Lung (tissue), 12 donors: Measurements from ENCODE around the gene PACSIN1. TPM values are rescaled to one million over a fixed set of nuclear protein-coding genes. Genes with fewer than 3 reads are reported as not detected.

Experiments
- ATAC-seq: fragments of 200-7000 bp; cut with Tn5 transposase; one replicate; pipeline ENCODE4 v1.9.1; 2020; ENCODE audit warnings: moderate number of reproducible peaks; ENCODE audit not compliant: insufficient read depth, low FRiP score
- DNase-seq, 3 donors: peaks; one replicate each; pipeline ENCODE4 v3.0.0-alpha.2; 2013 to 2017
- H3K27ac ChIP-seq, 2 donors: one replicate each; pipeline ENCODE4 v1.5.1; 2013; ENCODE audit warnings: mild to moderate bottlenecking in 2 of 2, moderate library complexity in 2 of 2, control low read depth in 1 of 2, inconsistent platforms in 1 of 2, low read depth in 1 of 2, low read length in 1 of 2
- H3K27me3 ChIP-seq, 3 donors: one replicate each; pipeline ENCODE4 v1.5.1; 2013; ENCODE audit warnings: low read length in 2 of 3; ENCODE audit not compliant: control insufficient read depth in 3 of 3, insufficient read depth in 3 of 3
- H3K36me3 ChIP-seq, 4 donors: one replicate each; pipeline ENCODE4 v1.5.1; 2013; ENCODE audit warnings: low read length in 4 of 4, mild to moderate bottlenecking in 1 of 4, moderate library complexity in 1 of 4; ENCODE audit not compliant: control insufficient read depth in 4 of 4, insufficient read depth in 4 of 4
- H3K4me1 ChIP-seq, 5 donors: one replicate each; pipeline ENCODE4 v1.5.1; 2013; ENCODE audit warnings: low read length in 5 of 5, mild to moderate bottlenecking in 2 of 5, moderate library complexity in 1 of 5; ENCODE audit not compliant: control insufficient read depth in 5 of 5, insufficient read depth in 5 of 5
- H3K4me3 ChIP-seq: one replicate; pipeline ENCODE4 v1.5.1; 2013; ENCODE audit warnings: mild to moderate bottlenecking, control low read depth, moderate library complexity
- H3K9ac ChIP-seq, 2 donors: one replicate each; pipeline ENCODE4 v1.5.1; 2013; ENCODE audit warnings: low read length in 2 of 2, control low read depth in 1 of 2; ENCODE audit not compliant: insufficient read depth in 1 of 2
- H3K9me3 ChIP-seq, 4 donors: one replicate each; pipeline ENCODE4 v1.5.1; 2013; ENCODE audit warnings: low read length in 3 of 4, mild to moderate bottlenecking in 1 of 4, moderate library complexity in 1 of 4; ENCODE audit not compliant: control insufficient read depth in 4 of 4, insufficient read depth in 3 of 4
- WGBS, 2 donors: extraction: QIAGEN DNeasy Blood & Tissue Kit; methylation state at CpG; one replicate each; pipeline ENCODE4 v1.1.7; 2013; 5-methylcytosine and 5-hydroxymethylcytosine counted together
- polyA plus RNA-seq, 2 donors: library from polyadenylated mRNA; stranded (reverse); fragments of 200-250 nt; gene quantifications; one replicate each; pipeline ENCODE4 v1.2.1, GENCODE V29; 2013
- total RNA-seq, 2 donors: library from RNA; depleted of rRNA in 1 of 2; stranded (reverse); fragments of >200 nt in 1 of 2; gene quantifications; one replicate each; pipeline ENCODE4 v1.2.1, GENCODE V29; 2014 to 2021
- TF ChIP-seq, protein P1 (sequence below): IDR thresholded peaks from 2 replicates; pipeline ENCODE4 v1.5.1; 2012; ENCODE audit warnings: mild to moderate bottlenecking; ENCODE audit errors: control extremely low read depth, extremely low read depth
- donor health status: control.
- donor health status: control.
- donor health status: Bipolar disorder and iron deficiency.
- donor health status: healthy.
- donor health status: DM: yes; HTN: yes; CAD: no.

PACSIN1 gene
- total and polyA plus RNA-seq, 4 donors, result 0.02 to 0.17 (median 0.12) TPM

GRCh38 chr6:34490390-34491090 is 24.7 kb downstream of the PACSIN1 start:
- no peaks in the 10 kb centered on the region for H3K36me3 ChIP-seq
- 81 to 84% methylated on average over 20 of the region's 20 CpGs for WGBS, 2 donors
- DNase-seq, result no peak

GRCh38 chr6:34491091-34491430 is 25.2 kb downstream of the PACSIN1 start:
- Histone ChIP-seq H3K36me3 (no peaks in the 10 kb centered on the region), H3K4me3 (no peak overlapping the region), H3K9me3 (peaks cover 0 to 1% (median 0%) of the 10 kb centered on the region in 4 donors), H3K27me3 (no peaks in the 10 kb centered on the region), H3K27ac (no peak overlapping the region), H3K4me1 (no peaks in the 10 kb centered on the region), H3K9ac (no peak overlapping the region)
- TF ChIP-seq, protein P1, sequence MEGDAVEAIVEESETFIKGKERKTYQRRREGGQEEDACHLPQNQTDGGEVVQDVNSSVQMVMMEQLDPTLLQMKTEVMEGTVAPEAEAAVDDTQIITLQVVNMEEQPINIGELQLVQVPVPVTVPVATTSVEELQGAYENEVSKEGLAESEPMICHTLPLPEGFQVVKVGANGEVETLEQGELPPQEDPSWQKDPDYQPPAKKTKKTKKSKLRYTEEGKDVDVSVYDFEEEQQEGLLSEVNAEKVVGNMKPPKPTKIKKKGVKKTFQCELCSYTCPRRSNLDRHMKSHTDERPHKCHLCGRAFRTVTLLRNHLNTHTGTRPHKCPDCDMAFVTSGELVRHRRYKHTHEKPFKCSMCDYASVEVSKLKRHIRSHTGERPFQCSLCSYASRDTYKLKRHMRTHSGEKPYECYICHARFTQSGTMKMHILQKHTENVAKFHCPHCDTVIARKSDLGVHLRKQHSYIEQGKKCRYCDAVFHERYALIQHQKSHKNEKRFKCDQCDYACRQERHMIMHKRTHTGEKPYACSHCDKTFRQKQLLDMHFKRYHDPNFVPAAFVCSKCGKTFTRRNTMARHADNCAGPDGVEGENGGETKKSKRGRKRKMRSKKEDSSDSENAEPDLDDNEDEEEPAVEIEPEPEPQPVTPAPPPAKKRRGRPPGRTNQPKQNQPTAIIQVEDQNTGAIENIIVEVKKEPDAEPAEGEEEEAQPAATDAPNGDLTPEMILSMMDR, result no peak
- 50 to 53% methylated on average over 10 of the region's 10 CpGs for WGBS, 2 donors
- no peak for ATAC-seq
- peak in 1 of 3 donors; percentile 21 for DNase-seq

More at GRCh38 chr6:34490390-34491090, 24.7 kb downstream of the PACSIN1 start:
- ATAC-seq, result no peak
- peaks cover 0 to 1% (median 0%) of the 10 kb centered on the region in 4 donors for H3K9me3 ChIP-seq
- H3K9ac ChIP-seq, result no peak overlapping the region
- no peak overlapping the region for H3K4me3 ChIP-seq
- no peaks in the 10 kb centered on the region for H3K4me1 ChIP-seq
- TF ChIP-seq, protein P1, result no peak
- no peak overlapping the region for H3K27ac ChIP-seq
- no peaks in the 10 kb centered on the region for H3K27me3 ChIP-seq

GRCh38 chr6:34493344-34493743 is 27.5 kb downstream of the PACSIN1 start:
- no peak for DNase-seq
- ATAC-seq, result no peak
- Histone ChIP-seq H3K27ac (no peak overlapping the region), H3K9ac (no peak overlapping the region), H3K4me3 (no peak overlapping the region), H3K27me3 (no peaks in the 10 kb centered on the region), H3K9me3 (no peaks in the 10 kb centered on the region), H3K4me1 (no peaks in the 10 kb centered on the region), H3K36me3 (no peaks in the 10 kb centered on the region)
- WGBS, 2 donors, result 72 to 80% methylated on average over 4 of the region's 4 CpGs
- TF ChIP-seq, protein P1, result no peak

DNA sequence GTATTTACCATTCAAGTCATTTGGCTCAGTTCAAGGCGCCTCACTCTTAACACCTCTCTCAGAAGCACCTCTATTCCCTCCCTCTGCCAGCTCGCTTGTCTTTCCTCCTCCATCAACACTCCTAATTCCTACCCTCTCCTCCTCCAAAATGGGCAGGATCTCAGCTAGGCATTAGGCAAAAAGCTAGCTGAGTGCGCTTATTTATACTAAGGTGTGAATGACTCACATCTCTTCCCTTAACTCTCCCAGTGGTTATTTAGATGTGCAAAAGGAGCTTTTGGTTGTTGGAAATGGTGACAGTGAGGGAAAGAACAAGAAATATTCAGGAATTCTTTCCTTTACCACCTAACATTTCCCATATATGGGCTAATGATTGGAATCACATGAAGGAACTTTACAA is 29.1 kb downstream of the PACSIN1 start:
- no peak for DNase-seq

More for the DNA sequence above, 29.1 kb downstream of the PACSIN1 start:
- TF ChIP-seq, protein P1, result no peak
- Histone ChIP-seq H3K27ac (no peak overlapping the region), H3K9ac (no peak overlapping the region), H3K4me1 (no peaks in the 10 kb centered on the region), H3K27me3 (no peaks in the 10 kb centered on the region), H3K4me3 (no peak overlapping the region), H3K36me3 (no peaks in the 10 kb centered on the region), H3K9me3 (peaks cover 0 to 2% (median 0%) of the 10 kb centered on the region in 4 donors)
- 89 to 92% methylated on average over 3 of the region's 3 CpGs for WGBS, 2 donors
- no peak for ATAC-seq
